Ascending aorta (tissue), 2 donors: Measurements from ENCODE around the gene SFMBT1. TPM values are rescaled to one million over a fixed set of nuclear protein-coding genes. Genes with fewer than 3 reads are reported as not detected.

Experiments used
- DNase-seq, 2 donors: peaks; one replicate each; pipeline ENCODE4 v3.0.0-alpha.2; 2019; ENCODE audit warnings: low spot score in 2 of 2
- H3K27ac ChIP-seq, 2 donors: fragments of 200-600 bp; sonication (generic); one replicate each; pipeline ENCODE4 v1.5.1; 2016 to 2017; ENCODE audit warnings: mild to moderate bottlenecking in 1 of 2
- H3K27me3 ChIP-seq: fragments of 200-600 bp; sonication (generic); one replicate; pipeline ENCODE4 v1.5.1; 2017
- H3K36me3 ChIP-seq, 2 donors: fragments of 200-600 bp; sonication (generic); one replicate each; pipeline ENCODE4 v1.5.1; 2016
- H3K4me1 ChIP-seq, 2 donors: fragments of 200-600 bp; sonication (generic); one replicate each; pipeline ENCODE4 v1.5.1; 2016 to 2017; ENCODE audit warnings: mild to moderate bottlenecking in 1 of 2
- H3K4me3 ChIP-seq, 2 donors: fragments of 200-600 bp; sonication (generic); one replicate each; pipeline ENCODE4 v1.5.1; 2016 to 2017; ENCODE audit warnings: mild to moderate bottlenecking in 1 of 2
- H3K9me3 ChIP-seq, 2 donors: fragments of 200-600 bp; sonication (generic); one replicate each; pipeline ENCODE4 v1.5.1; 2016
- intact Hi-C: fragments of 100-400 bp; cut with DNase I; formaldehyde crosslinking; loops from one replicate; pipeline ENCODE4 v1.15.1; 2023
- total RNA-seq: library from RNA; depleted of rRNA; stranded (reverse); fragments of >200 nt; gene quantifications from one replicate; pipeline ENCODE4 v1.1.0, GENCODE V29; 2016
- TF ChIP-seq, protein P1 (sequence below), 3 experiments: fragments of 200-600 bp in 2 of 3; fragments of 450-650 bp in 1 of 3; sonication (generic) in 2 of 3; IDR thresholded peaks; one replicate each; pipeline ENCODE4 v1.5.1; 2016 to 2019; ENCODE audit warnings: antibody characterized with exemption in 3 of 3, mild to moderate bottlenecking in 1 of 3, moderate library complexity in 1 of 3

Gene SFMBT1
- total RNA-seq, 1 donor from 2014 or later: 1.4 TPM

DNA sequence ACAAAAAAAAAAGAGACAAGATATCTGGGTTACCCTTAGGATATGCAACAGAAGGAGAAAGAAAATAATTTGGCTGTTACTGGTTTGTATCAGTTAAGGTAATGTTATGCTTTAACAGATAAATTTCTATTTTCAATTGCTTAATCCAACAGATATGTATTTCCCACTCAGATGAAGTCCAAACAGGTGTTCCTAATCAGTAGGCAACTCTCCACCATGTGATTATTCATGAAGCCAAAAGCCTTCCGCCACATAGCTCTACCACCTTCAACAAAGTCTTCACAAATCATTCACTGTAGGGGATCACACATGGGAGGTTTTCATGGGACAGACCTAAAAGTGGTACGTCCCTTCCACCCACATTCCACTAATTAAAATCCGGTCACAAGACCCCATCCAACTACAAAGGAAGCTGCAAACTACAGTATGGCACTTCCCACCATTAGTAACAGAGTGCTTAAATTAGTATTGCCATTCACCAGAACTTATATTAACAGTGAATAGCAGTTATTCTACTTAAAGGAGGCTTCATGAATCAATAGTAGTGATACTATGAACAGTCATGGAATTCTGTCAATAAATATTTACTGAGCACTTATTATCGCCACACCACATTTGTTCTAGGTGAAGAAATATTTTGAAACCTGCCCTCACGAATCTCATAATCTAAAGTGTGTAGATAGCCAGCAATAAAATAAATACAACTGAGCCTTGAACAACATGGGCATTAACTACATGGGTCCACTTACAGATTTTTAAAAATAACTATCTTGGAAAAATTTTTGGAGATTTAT lies 66.5 kb downstream of the SFMBT1 start:
- no peak for DNase-seq
- no peaks in the 10 kb centered on the region for H3K36me3 ChIP-seq
- H3K27ac ChIP-seq: no peak overlapping the region
- no peak overlapping the region for H3K4me3 ChIP-seq
- H3K27me3 ChIP-seq: no peaks in the 10 kb centered on the region
- peaks cover 0 to 3% of the 10 kb centered on the region in 2 donors for H3K9me3 ChIP-seq
- TF ChIP-seq, protein P1, sequence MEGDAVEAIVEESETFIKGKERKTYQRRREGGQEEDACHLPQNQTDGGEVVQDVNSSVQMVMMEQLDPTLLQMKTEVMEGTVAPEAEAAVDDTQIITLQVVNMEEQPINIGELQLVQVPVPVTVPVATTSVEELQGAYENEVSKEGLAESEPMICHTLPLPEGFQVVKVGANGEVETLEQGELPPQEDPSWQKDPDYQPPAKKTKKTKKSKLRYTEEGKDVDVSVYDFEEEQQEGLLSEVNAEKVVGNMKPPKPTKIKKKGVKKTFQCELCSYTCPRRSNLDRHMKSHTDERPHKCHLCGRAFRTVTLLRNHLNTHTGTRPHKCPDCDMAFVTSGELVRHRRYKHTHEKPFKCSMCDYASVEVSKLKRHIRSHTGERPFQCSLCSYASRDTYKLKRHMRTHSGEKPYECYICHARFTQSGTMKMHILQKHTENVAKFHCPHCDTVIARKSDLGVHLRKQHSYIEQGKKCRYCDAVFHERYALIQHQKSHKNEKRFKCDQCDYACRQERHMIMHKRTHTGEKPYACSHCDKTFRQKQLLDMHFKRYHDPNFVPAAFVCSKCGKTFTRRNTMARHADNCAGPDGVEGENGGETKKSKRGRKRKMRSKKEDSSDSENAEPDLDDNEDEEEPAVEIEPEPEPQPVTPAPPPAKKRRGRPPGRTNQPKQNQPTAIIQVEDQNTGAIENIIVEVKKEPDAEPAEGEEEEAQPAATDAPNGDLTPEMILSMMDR (IDR thresholded peaks at IDR 0.05): no peak
- H3K4me1 ChIP-seq: peaks cover 0 to 3% of the 10 kb centered on the region in 2 donors
- intact Hi-C loops: no loop called here

DNA sequence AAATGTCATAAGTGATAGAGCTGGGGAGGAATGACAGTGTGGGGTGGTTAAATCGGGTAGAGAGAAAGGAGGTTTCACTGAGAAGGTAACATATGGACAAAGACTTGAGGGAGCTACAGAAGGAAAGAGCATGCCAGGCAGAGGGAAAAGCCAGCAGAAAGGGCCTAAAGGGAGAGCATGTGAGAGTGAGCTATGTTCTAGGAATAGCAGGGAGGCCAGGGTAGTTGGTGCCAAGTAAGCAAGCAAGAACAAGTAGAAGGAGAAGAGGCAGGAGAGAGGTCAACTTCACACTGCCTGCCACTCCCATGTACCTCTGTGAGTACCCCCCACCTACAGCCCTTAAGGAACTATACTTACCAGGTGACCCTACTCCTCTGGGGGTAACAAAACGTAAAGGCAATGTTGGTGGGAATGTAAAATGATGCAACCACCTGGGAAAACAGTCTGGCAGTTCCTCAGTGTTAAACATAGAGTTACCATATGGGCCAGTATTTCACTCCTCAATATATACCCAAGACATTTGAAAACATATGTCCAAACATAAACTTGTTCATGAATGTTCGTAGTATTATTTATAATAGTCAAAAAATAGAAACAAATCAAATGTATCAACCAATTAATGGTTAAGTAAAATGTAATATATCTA lies 67.6 kb downstream of the SFMBT1 start:
- TF ChIP-seq, protein P1 (IDR thresholded peaks at IDR 0.05): no peak
- no peak for DNase-seq

DNA sequence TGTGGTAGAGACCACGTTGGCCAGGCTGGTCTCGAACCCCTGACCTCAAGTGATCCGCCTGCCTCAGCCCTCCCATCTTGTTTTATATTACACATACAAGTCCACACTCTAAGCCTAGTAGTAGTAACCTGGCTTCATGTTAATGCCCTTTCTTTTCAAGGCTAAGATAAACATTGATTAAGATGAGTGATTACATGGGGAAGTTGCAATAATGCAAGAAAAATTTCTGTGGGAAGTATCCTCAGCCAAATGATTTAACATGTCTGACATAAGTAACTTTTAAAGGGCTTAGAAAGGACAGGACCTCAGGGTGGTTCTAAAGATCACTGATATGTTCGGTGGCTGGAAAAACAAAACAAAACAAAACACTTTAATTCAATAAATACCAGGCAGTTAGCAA lies 72.1 kb downstream of the SFMBT1 start:
- Histone ChIP-seq H3K4me3 (no peak overlapping the region), H3K9me3 (no peaks in the 10 kb centered on the region), H3K27me3 (no peaks in the 10 kb centered on the region), H3K36me3 (no peaks in the 10 kb centered on the region), H3K27ac (no peak overlapping the region), H3K4me1 (no peaks in the 10 kb centered on the region)
- TF ChIP-seq, protein P1 (IDR thresholded peaks at IDR 0.05): no peak
- no peak for DNase-seq
- intact Hi-C loops: no loop called here

More for the DNA sequence above, 67.6 kb downstream of the SFMBT1 start:
- no peaks in the 10 kb centered on the region for H3K36me3 ChIP-seq
- H3K4me1 ChIP-seq: no peaks in the 10 kb centered on the region
- no peak overlapping the region for H3K27ac ChIP-seq
- H3K27me3 ChIP-seq: no peaks in the 10 kb centered on the region
- H3K4me3 ChIP-seq: no peak overlapping the region
- intact Hi-C loops: no loop called here
- peaks cover 0 to 3% of the 10 kb centered on the region in 2 donors for H3K9me3 ChIP-seq

DNA sequence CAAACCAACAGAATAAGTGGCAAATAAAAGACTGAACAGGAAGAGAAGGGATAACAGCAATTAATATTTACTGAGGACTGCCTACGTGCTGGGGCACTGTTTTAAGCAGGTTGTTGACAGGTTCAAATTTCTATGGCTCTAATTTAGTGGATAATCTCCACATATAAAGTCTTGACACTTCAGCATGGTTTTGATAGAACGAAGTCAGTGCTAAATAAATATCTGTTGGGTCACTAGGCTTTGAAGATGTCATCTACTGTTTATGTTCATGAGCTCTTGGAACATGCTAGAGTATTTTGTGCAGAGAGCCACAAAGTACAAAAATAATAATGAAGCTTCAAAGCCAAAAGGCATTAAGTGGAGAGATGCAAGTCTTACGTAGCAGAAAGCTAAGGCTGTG lies 74.0 kb downstream of the SFMBT1 start:
- DNase-seq: no peak
- TF ChIP-seq, protein P1 (IDR thresholded peaks at IDR 0.05): no peak
- Histone ChIP-seq H3K4me3 (no peak overlapping the region), H3K36me3 (no peaks in the 10 kb centered on the region), H3K27ac (no peak overlapping the region), H3K4me1 (no peaks in the 10 kb centered on the region), H3K27me3 (no peaks in the 10 kb centered on the region), H3K9me3 (no peaks in the 10 kb centered on the region)
- intact Hi-C loops: no loop called here

DNA sequence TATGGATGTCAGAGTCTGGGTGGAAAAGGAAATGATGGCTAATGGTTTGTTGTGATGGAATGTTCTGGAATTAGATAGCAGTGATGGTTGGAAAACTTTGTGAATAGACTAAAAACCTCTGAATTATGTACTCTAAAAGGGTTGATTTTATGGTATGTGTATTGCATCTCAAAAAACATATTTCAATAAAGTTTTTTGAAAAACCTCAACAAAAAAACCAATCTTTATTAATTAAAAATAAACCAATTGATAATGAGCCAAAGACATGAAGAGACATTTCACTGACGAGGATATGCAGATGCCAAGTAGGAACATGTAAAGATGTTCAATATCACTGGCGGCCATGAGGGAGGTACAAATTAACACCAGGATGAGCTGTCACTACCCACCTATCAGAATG lies 78.5 kb downstream of the SFMBT1 start:
- intact Hi-C loops: no loop called here
- H3K36me3 ChIP-seq: no peaks in the 10 kb centered on the region
- H3K4me1 ChIP-seq: no peaks in the 10 kb centered on the region
- TF ChIP-seq, protein P1 (IDR thresholded peaks at IDR 0.05): no peak
- no peak overlapping the region for H3K27ac ChIP-seq
- no peak for DNase-seq
- no peaks in the 10 kb centered on the region for H3K27me3 ChIP-seq
- no peaks in the 10 kb centered on the region for H3K9me3 ChIP-seq
- no peak overlapping the region for H3K4me3 ChIP-seq
